Fibroblast of lung (primary cell): ENCODE measurements around the gene KCNK6. TPM values are rescaled to one million over a fixed set of nuclear protein-coding genes. Genes with fewer than 3 reads are reported as not detected.

Experiments
- DNase-seq, 2 donors: peaks; one replicate each; pipeline versions ENCODE4 v3.0.0 to v3.0.0-alpha.2; 2010; ENCODE audit warnings: low read depth in 2 of 2
- H2AFZ ChIP-seq: 2 replicates; pipeline ENCODE4 v1.5.1; 2012; ENCODE audit warnings: low read length, control low read depth, inconsistent platforms
- H3K27ac ChIP-seq: 2 replicates; pipeline ENCODE4 v1.5.1; 2011; ENCODE audit warnings: low read length, control low read depth; ENCODE audit not compliant: insufficient read depth
- H3K27me3 ChIP-seq: 2 replicates; pipeline ENCODE4 v1.5.1; 2011; ENCODE audit warnings: mild to moderate bottlenecking, low read length; ENCODE audit not compliant: control insufficient read depth, insufficient read depth
- H3K36me3 ChIP-seq: 2 replicates; pipeline ENCODE4 v1.5.1; 2011; ENCODE audit warnings: low read length; ENCODE audit not compliant: control insufficient read depth, insufficient read depth
- H3K4me1 ChIP-seq: 2 replicates; pipeline ENCODE4 v1.5.1; 2011; ENCODE audit warnings: low read length; ENCODE audit not compliant: control insufficient read depth, insufficient read depth; ENCODE audit errors: extremely low read depth
- H3K4me2 ChIP-seq: 2 replicates; pipeline ENCODE4 v1.5.1; 2011; ENCODE audit warnings: low read length, control low read depth; ENCODE audit not compliant: insufficient read depth; ENCODE audit errors: extremely low read depth
- H3K4me3 ChIP-seq, 4 experiments: fragments of 200-600 bp in 1 of 4; sonication (generic) in 1 of 4; replicated peaks in 1 of 4; 2 replicates each; pipeline ENCODE4 v1.5.1; 2011 to 2016; ENCODE audit warnings: low read length in 4 of 4, low read depth in 3 of 4, mild to moderate bottlenecking in 3 of 4, control low read depth in 2 of 4, inconsistent platforms in 1 of 4, mixed read lengths in 1 of 4; ENCODE audit not compliant: insufficient read depth in 1 of 4; ENCODE audit errors: control extremely low read depth in 1 of 4
- H3K79me2 ChIP-seq: 2 replicates; pipeline ENCODE4 v1.5.1; 2012; ENCODE audit warnings: mild to moderate bottlenecking, low read length, inconsistent platforms; ENCODE audit not compliant: control insufficient read depth, insufficient read depth
- H3K9ac ChIP-seq: 2 replicates; pipeline ENCODE4 v1.5.1; 2011; ENCODE audit warnings: mild to moderate bottlenecking, low read length, control low read depth; ENCODE audit not compliant: insufficient read depth
- H3K9me3 ChIP-seq: 2 replicates; pipeline ENCODE4 v1.5.1; 2012; ENCODE audit warnings: low read depth, low read length; ENCODE audit not compliant: control insufficient read depth, insufficient read depth
- H4K20me1 ChIP-seq: 2 replicates; pipeline ENCODE4 v1.5.1; 2011; ENCODE audit warnings: low read length; ENCODE audit not compliant: control insufficient read depth, insufficient read depth; ENCODE audit errors: extremely low read depth
- EZH2 ChIP-seq: IDR thresholded peaks from 2 replicates; pipeline ENCODE4 v1.5.1; 2012; ENCODE audit warnings: low read length, control low read depth, mild to moderate bottlenecking; ENCODE audit errors: missing control alignments
- polyA plus RNA-seq, 2 donors: library from polyadenylated mRNA; depleted of rRNA in 1 of 2; stranded (reverse) in 1 of 2; unstranded in 1 of 2; fragments of >200 nt; gene quantifications; 2 replicates each; pipeline ENCODE4 v1.2.1, GENCODE V29; 2011 to 2012; ENCODE audit warnings: missing spikeins in 1 of 2
- total RNA-seq: library from RNA; depleted of rRNA; stranded (reverse); fragments of >200 nt; gene quantifications from 2 replicates; pipeline ENCODE4 v1.2.1, GENCODE V29; 2014
- TF ChIP-seq, protein P1 (sequence below), 2 donors: IDR thresholded peaks in 1 of 2; conservative IDR thresholded peaks in 1 of 2; 1 replicate in 1 of 2; 2 replicates in 1 of 2; pipeline ENCODE4 v1.5.1; 2011 to 2012; ENCODE audit warnings: low read length in 2 of 2, control low read depth in 1 of 2, inconsistent platforms in 1 of 2, low read depth in 1 of 2, mild to moderate bottlenecking in 1 of 2

Gene KCNK6
- total and polyA plus RNA-seq, 2 donors (not counting 1 experiment from before 2014, with no cell fraction given): 3.0 to 48.1 TPM

DNA sequence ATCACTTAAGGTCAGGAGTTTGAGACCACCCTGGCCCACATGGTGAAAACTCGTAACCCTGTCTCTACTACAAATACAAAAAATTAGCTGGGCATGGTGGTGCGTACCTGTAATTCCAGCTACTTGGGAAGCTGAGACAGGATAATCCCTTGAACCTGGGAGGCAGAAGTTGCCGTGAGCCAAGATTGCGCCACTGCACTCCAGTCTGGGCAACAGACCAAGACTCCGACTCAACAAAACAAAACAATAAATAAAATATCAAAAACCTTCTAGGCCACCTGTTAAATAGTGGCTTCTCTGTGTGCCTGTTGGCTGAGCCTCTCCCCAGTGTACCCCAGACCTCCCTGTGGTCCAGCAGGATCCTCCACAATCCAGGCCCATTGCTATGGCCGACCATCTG is 51.4 kb downstream of the KCNK6 start:
- TF ChIP-seq, protein P1, sequence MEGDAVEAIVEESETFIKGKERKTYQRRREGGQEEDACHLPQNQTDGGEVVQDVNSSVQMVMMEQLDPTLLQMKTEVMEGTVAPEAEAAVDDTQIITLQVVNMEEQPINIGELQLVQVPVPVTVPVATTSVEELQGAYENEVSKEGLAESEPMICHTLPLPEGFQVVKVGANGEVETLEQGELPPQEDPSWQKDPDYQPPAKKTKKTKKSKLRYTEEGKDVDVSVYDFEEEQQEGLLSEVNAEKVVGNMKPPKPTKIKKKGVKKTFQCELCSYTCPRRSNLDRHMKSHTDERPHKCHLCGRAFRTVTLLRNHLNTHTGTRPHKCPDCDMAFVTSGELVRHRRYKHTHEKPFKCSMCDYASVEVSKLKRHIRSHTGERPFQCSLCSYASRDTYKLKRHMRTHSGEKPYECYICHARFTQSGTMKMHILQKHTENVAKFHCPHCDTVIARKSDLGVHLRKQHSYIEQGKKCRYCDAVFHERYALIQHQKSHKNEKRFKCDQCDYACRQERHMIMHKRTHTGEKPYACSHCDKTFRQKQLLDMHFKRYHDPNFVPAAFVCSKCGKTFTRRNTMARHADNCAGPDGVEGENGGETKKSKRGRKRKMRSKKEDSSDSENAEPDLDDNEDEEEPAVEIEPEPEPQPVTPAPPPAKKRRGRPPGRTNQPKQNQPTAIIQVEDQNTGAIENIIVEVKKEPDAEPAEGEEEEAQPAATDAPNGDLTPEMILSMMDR (conservative IDR thresholded peaks at IDR 0.05 in 1 of 2, IDR thresholded peaks at IDR 0.05 in 1 of 2; ENCODE audit: low read depth in 1 of 2, low read length in 2 of 2): no peak
- TF ChIP-seq EZH2: no peak
- H2AFZ ChIP-seq: no peak overlapping the region
- DNase-seq: no peak
- H3K9ac ChIP-seq: no peak overlapping the region
- H4K20me1 ChIP-seq: no peaks in the 10 kb centered on the region
- H3K9me3 ChIP-seq: no peaks in the 10 kb centered on the region
- H3K4me3 ChIP-seq: no peak overlapping the region
- peaks cover 11% of the 10 kb centered on the region for H3K27me3 ChIP-seq
- H3K27ac ChIP-seq: no peak overlapping the region
- no peak overlapping the region for H3K4me2 ChIP-seq
- peaks cover 1% of the 10 kb centered on the region for H3K4me1 ChIP-seq
- H3K79me2 ChIP-seq: peaks cover 13% of the 10 kb centered on the region
- no peaks in the 10 kb centered on the region for H3K36me3 ChIP-seq

DNA sequence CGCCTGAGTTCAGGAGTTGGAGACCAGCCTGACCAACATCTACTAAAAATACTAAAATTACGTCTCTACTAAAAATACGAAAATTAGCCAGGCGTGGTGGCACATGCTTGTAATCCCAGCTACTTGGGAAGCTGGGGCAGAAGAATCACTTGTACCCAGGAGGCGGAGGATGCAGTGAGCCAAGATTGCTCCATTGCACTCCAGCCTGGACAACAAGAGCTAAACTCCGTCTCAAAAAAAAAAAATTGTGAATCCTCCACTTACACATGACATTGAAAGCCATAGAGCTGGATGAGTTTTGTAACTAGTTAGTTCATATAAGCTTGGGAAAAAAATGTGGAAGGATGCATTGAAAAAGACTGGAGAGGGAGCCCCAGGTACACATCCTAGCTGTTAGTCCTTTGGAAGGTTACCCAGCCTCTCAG is 54.3 kb downstream of the KCNK6 start:
- Histone ChIP-seq H3K27ac (peak overlapping the region; percentile 74), H3K36me3 (peaks cover 5% of the 10 kb centered on the region), H3K9ac (no peak overlapping the region), H2AFZ (peak overlapping the region; percentile 96), H3K4me2 (peak overlapping the region; percentile 89), H3K9me3 (no peaks in the 10 kb centered on the region), H4K20me1 (no peaks in the 10 kb centered on the region), H3K4me1 (peaks cover 7% of the 10 kb centered on the region), H3K79me2 (peaks cover 31% of the 10 kb centered on the region), H3K27me3 (peaks cover 7% of the 10 kb centered on the region), H3K4me3 (peak overlapping the region; percentile 25 to 94 (median 52))
- TF ChIP-seq, protein P1 (conservative IDR thresholded peaks at IDR 0.05 in 1 of 2, IDR thresholded peaks at IDR 0.05 in 1 of 2; ENCODE audit: low read depth in 1 of 2, low read length in 2 of 2): no peak
- no peak for TF ChIP-seq EZH2
- no peak for DNase-seq

DNA sequence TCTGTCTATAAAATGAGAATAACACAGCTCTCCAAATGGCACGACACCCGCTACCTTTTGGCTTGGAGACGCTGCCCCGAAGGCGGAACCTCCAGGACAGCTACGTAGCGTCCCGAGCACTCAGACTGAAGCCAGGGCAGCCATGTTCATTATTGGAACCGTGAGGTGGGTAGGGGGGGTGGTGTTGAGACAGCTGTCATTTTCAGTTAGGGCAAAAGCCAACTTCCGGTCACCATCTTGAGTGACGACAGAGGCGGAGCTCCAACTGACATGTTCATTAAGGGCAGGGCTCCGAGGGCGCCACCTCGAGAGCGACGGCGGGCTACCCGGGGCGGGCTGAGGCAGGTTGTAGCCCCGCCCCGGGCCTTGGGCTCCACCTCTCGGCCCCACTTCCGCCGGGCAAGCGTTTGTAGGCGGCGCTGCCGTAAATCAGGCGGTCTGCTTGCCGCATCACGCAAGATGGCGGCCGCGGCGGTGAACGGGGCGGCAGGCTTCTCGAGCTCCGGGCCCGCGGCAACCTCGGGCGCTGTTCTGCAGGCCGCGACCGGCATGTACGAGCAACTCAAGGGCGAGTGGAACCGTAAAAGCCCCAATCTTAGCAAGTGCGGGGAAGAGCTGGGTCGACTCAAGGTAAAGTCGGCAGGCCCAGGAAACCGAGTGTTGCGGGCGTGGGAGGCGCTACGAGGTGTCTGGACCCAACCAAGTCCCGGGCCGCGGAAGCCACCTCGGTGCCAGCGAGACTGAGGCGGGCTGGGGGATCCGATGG is 54.9 kb downstream of the KCNK6 start, which contains the start of gene PSMD8:
PSMD8 (plus strand) TSS at position 240 of the 766 bp plus-strand sequence; CDS start at position 271, 31 bp downstream.
- H3K4me3 ChIP-seq: peak within 1 kb of the TSS; percentile 78 to 94 (median 87)
- H3K4me1 ChIP-seq: peaks cover 7% of the 10 kb centered on the region
- peak within 1 kb of the TSS; percentile 89 for H3K4me2 ChIP-seq
- no peaks in the 10 kb centered on the region for H3K9me3 ChIP-seq
- peaks cover 34% of the 10 kb centered on the region for H3K79me2 ChIP-seq
- H4K20me1 ChIP-seq: no peaks in the 10 kb centered on the region
- TF ChIP-seq, protein P1 (conservative IDR thresholded peaks at IDR 0.05 in 1 of 2, IDR thresholded peaks at IDR 0.05 in 1 of 2; ENCODE audit: low read depth in 1 of 2, low read length in 2 of 2): peak in 1 of 2 donors; percentile 4
- TF ChIP-seq EZH2: no peak
- DNase-seq: peak; percentile 97 to 98
- peak within 1 kb of the TSS; percentile 90 for H3K27ac ChIP-seq
- peak within 1 kb of the TSS; percentile 83 for H3K9ac ChIP-seq
- H3K36me3 ChIP-seq: peaks cover 10% of the 10 kb centered on the region
- H3K27me3 ChIP-seq: peaks cover 6% of the 10 kb centered on the region
- H2AFZ ChIP-seq: peak within 1 kb of the TSS; percentile 96
